Muscle of arm (tissue), 12 donors: ENCODE results near the gene ICE1. TPM values are rescaled to one million over a fixed set of nuclear protein-coding genes. Genes with fewer than 3 reads are reported as not detected.
"Not testable (repeated sequence)": the region's sequence is repeated elsewhere in the genome, so short reads cannot be mapped to it uniquely, and the experiment has no call there.

Experiments
- DNase-seq: peaks from one replicate; pipeline ENCODE4 v3.0.0-alpha.2; 2013
- polyA plus RNA-seq, 12 donors: library from polyadenylated mRNA; unstranded; fragments of 120-200 nt; gene quantifications; one replicate each; pipeline ENCODE4 v1.2.1, GENCODE V29; 2013; ENCODE audit not compliant: insufficient read length in 12 of 12

ICE1 gene
- polyA plus RNA-seq, 12 donors = 24.7 to 31.4 (median 29.2) TPM; not detected in 1

- no peak for DNase-seq
Observed at GRCh38 chr5:5437227-5438172, 15.0 kb downstream of the ICE1 start.

- no peak for DNase-seq
Observed at GRCh38 chr5:5451863-5452262, 29.4 kb downstream of the ICE1 start.

- DNase-seq = no peak
Observed at GRCh38 chr5:5453131-5453530, 30.7 kb downstream of the ICE1 start.

GRCh38 chr5:5454391-5454790 is 31.9 kb downstream of the ICE1 start:
- no peak for DNase-seq

DNA sequence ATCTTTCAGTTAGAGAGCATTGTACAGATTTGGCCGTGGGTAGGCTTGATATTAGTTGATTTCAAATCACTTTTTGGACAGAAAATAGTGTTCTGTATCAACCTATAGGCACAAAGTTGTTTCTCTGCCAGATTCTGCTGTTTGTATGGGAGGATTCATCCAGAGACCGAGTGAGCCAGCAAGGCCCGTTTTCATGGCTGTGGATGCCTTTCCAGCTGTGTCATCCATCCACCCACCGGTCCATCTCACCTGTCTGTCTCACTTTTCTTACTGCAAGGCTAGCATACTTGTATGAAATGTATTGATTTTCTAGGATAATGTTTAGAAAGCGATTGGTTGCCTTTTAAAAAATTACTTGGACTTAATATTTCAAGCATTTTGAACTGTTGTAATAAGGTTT is 34.4 kb downstream of the ICE1 start:
- no peak for DNase-seq

DNA sequence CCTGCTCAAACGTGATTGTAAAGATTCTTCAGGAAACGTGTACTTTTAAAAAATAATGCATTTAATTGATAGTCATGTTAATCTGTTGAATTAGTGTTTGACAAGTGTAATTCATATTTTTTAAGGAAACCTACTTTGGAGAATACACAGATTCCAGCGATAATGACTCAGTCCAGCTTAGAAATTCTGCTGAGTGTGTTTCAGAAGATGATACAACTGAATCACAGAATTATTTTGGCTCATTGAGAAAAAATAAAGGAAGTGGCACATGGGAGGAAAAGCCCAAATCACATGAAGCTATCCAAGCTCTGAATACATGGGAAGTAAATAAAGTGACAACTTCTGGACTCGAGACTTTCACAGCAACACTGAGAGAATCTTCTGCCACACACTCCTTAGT is 37.8 kb downstream of the ICE1 start:
- no peak for DNase-seq

GRCh38 chr5:5461012-5461411 is 38.5 kb downstream of the ICE1 start:
- no peak for DNase-seq

DNA sequence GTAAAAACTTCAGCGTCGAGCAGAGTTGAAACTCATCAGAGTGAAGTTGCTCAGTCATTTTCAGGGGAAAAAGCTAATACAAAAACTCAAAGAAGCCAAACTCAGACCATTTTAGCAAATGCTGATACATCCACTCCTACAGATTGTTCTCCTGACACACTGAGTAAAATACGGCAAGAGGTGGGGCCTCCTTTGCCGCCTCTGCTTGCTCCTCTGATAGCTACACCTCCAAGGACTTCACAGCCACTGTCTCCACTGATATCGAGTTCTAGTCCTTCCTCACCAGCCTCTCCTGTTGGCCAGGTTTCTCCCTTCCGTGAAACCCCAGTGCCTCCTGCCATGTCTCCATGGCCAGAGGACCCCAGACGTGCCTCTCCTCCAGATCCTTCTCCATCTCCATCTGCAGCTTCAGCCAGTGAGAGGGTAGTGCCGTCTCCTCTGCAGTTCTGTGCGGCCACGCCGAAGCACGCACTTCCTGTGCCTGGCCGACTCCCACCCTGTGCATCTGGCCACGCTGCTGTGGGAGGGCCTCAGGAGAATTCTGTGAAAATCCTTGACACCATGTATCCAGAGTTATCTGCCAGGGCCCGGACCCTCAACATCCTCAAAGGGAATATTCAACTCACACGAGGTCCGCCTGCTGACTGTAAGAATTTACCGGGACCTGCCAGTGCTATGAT is 41.7 kb downstream of the ICE1 start:
- DNase-seq = no peak

DNA sequence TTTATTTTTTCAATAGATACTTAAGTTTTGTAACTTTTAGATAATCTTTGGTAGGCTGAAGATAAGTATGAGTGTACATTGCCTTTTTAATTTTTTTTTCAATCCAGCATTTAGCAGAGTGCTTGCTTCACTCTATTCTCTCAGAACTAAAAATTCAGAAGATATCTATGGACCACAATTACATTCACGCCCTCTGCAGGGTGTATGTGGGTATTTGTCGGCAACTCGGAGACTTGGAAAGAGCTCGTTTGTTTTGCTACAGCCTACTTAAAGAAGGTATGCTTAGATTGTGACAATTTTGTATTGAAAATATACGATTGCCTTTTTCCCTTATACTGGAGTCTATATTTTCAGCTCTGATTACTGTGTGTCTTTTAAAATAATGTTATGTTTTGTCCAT is 43.8 kb downstream of the ICE1 start:
- no peak for DNase-seq

DNA sequence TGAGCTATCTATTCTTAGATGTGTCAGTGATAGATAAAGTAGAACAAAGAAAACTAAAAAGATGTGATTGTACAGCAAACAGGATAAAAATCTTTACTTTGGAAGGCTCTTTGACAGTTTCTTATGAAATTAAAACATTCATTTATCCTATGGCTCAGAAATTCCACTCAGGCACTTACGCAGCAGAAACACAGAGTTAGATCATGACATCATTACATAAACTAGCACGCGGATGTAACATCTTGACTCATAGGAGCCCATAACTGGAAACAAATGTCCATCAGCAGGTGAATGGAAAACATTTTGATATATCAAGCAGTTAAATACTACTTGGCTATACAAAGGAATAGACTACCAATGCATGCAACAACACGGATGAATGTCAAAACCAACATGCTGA is 45.3 kb downstream of the ICE1 start:
- DNase-seq = no peak

DNA sequence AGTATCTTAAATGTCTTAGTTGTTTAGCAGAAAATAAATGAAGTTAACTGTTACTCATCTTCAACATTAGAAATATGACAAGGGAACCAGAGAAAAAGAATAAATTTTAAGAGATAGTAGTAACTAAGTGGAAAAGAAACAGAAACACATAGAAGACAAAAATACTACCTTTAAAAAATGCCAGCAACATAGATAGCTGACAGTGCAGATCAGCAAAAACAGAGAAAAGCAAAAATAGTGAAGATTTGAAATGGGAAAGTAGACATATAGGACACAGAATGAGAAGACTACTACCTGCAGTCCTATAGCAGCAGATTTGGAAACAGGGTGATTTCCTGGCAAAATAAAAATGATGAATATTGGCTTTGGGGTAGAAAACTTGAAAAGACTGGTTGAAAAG is 48.5 kb downstream of the ICE1 start:
- no peak for DNase-seq

DNA sequence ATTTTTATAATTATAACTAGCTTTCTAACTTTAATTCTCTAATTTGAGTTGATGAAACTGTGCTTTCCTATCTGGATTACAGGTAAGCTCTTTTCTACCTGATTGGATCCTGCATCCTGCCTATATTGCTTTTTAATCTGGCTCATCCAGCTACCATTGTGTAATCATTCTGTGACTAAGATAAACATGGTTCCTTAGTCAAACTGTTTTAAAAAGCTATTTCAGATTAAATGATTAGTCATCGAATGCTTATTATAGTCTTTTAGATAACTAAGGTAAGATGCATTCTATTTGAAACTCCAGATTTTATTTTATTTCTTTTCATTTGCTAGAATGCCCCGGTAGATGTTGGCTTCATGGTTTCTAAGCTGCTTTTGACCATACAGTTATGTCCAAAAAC is 50.7 kb downstream of the ICE1 start:
- no peak for DNase-seq

DNA sequence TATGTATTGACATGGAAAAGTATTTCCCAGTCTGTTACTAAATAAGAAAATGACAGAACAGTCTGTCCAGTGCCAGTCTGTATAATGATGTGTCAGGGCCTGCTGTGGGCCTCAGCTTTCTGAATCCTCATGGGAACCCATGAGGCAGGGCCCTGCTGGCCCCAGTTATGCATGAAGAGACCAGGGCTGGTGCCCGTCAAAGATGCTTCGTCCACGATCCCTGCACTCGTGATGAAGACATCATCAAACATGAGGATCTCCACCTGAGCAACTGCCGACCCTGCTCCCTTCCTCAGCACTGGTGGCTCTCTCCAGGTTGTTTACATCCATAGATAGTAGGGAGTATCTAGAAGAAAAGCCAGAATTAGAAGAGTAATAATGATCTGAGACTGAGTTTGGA is 52.5 kb downstream of the ICE1 start:
- no peak for DNase-seq

GRCh38 chr5:5475975-5476374 is 53.5 kb downstream of the ICE1 start:
- no peak for DNase-seq

DNA sequence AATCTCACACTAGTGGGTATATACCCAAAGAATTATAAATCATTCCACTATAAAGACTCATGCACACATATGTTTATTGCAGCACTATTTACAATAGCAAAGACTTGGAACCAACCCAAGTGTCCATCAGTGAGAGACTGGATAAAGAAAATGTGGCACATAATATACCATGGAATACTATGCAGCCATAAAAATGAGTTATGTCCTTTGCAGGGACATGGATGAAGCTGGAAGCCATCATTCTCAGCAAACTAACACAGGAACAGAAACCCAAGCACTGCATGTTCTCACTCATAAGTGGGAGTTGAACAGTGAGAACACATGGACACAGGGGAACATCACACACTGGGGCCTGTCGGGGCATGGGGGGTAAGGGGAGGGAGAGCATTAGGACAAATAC is 57.1 kb downstream of the ICE1 start:
- DNase-seq = not testable (repeated sequence)

DNA sequence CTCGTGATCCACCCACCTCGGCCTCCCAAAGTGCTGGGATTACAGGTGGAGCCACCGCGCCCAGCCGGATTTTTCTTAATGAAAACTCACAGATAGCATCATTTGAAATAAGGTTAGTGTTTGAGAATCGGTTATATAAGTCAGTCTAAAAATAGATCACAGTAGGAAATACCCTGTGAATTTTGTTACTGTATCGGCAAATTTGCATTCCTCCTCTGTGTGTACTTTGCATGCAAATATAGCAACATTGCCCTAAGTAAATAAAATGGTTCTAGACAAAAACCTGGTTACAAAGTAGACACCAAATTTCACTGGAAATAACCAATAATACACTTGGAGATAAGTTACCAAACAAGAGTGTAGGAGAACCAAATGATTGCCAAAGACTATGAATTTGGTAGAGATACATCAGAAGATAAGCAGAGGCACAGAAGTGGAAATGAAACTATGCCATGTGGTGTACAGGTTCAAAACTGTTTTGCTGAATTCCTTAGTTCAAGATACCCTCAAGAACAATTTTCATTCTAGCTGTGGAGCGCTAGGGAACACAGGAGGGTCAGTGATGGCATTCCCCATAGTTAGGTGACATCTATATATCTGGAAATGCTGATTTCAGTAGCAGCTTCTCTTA is 58.1 kb downstream of the ICE1 start:
- no peak for DNase-seq

- no peak for DNase-seq
Observed at GRCh38 chr5:5481206-5481605, 58.7 kb downstream of the ICE1 start.

DNA sequence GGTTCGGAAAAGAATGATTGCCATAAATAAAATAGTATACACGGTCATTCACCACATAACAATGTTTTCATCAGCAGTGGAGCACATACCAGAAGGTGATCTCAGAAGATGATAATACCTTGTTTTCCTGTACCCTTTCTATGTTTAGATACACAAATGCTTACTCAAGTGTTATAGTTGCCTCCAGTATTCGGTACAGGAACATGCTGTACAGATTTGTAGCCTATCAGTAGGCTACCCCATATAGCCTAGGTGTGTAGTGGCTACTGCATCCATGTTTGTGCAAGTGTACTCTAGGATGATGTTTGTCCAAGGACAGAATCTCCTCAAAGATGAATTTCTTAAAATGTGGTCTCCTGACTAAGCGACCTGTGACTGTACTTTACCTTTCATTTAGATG is 59.2 kb downstream of the ICE1 start:
- no peak for DNase-seq

GRCh38 chr5:5483350-5483749 is 60.9 kb downstream of the ICE1 start:
- no peak for DNase-seq

GRCh38 chr5:5483880-5484598 is 61.6 kb downstream of the ICE1 start:
- no peak for DNase-seq

GRCh38 chr5:5486122-5486521 is 63.6 kb downstream of the ICE1 start:
- DNase-seq = no peak
